ENCODE results near the gene TACR1.

The TACR1 gene

GRCh38 chr2:75133621-75134570 lies 65.4 kb downstream of the TACR1 start:
- Histone ChIP-seq H3K9me3 (ENCODE audit: control insufficient read depth in 2 of 2, low read length in 2 of 2) (no peaks in the 10 kb centered on the region), H3K27me3 (ENCODE audit: control insufficient read depth in 2 of 2, insufficient read depth in 2 of 2, low read length in 2 of 2) (no peaks in the 10 kb centered on the region), H3K4me1 (ENCODE audit: control insufficient read depth in 2 of 2, insufficient read depth in 2 of 2, low read length in 2 of 2) (no peaks in the 10 kb centered on the region), H3K36me3 (ENCODE audit: control insufficient read depth in 2 of 2, insufficient read depth in 2 of 2, low read length in 2 of 2) (no peaks in the 10 kb centered on the region), H3K4me3 (ENCODE audit: low read length in 2 of 2) (no peak overlapping the region), H3K9ac (ENCODE audit: low read depth in 1 of 2, low read length in 2 of 2) (no peak overlapping the region), H3K27ac (ENCODE audit: low read depth in 2 of 2, low read length in 2 of 2) (no peak overlapping the region)

GRCh38 chr2:75130171-75130570 lies 69.1 kb downstream of the TACR1 start:
- H3K27me3 ChIP-seq (ENCODE audit: control insufficient read depth in 2 of 2, insufficient read depth in 2 of 2, low read length in 2 of 2), result no peaks in the 10 kb centered on the region
- no peak overlapping the region for H3K9ac ChIP-seq (ENCODE audit: low read depth in 1 of 2, low read length in 2 of 2)
- no peaks in the 10 kb centered on the region for H3K9me3 ChIP-seq (ENCODE audit: control insufficient read depth in 2 of 2, low read length in 2 of 2)

GRCh38 chr2:75123876-75124275 lies 75.4 kb downstream of the TACR1 start:
- Histone ChIP-seq H3K36me3 (ENCODE audit: control insufficient read depth in 2 of 2, insufficient read depth in 2 of 2, low read length in 2 of 2) (no peaks in the 10 kb centered on the region), H3K9me3 (ENCODE audit: control insufficient read depth in 2 of 2, low read length in 2 of 2) (no peaks in the 10 kb centered on the region), H3K27me3 (ENCODE audit: control insufficient read depth in 2 of 2, insufficient read depth in 2 of 2, low read length in 2 of 2) (no peaks in the 10 kb centered on the region), H3K4me3 (ENCODE audit: low read length in 2 of 2) (no peak overlapping the region), H3K9ac (ENCODE audit: low read depth in 1 of 2, low read length in 2 of 2) (no peak overlapping the region), H3K27ac (ENCODE audit: low read depth in 2 of 2, low read length in 2 of 2) (no peak overlapping the region), H3K4me1 (ENCODE audit: control insufficient read depth in 2 of 2, insufficient read depth in 2 of 2, low read length in 2 of 2) (no peaks in the 10 kb centered on the region)

More at GRCh38 chr2:75130171-75130570, 69.1 kb downstream of the TACR1 start:
- H3K4me1 ChIP-seq (ENCODE audit: control insufficient read depth in 2 of 2, insufficient read depth in 2 of 2, low read length in 2 of 2), result no peaks in the 10 kb centered on the region
- no peak overlapping the region for H3K27ac ChIP-seq (ENCODE audit: low read depth in 2 of 2, low read length in 2 of 2)
- no peaks in the 10 kb centered on the region for H3K36me3 ChIP-seq (ENCODE audit: control insufficient read depth in 2 of 2, insufficient read depth in 2 of 2, low read length in 2 of 2)
- no peak overlapping the region for H3K4me3 ChIP-seq (ENCODE audit: low read length in 2 of 2)

- H3K9me3 ChIP-seq (ENCODE audit: control insufficient read depth in 2 of 2, low read length in 2 of 2), result no peaks in the 10 kb centered on the region
- H3K4me1 ChIP-seq (ENCODE audit: control insufficient read depth in 2 of 2, insufficient read depth in 2 of 2, low read length in 2 of 2), result no peaks in the 10 kb centered on the region
Observed at GRCh38 chr2:75113231-75113869, 86.0 kb downstream of the TACR1 start.

GRCh38 chr2:75108937-75109482 lies 90.3 kb downstream of the TACR1 start:
- H3K9me3 ChIP-seq (ENCODE audit: control insufficient read depth in 2 of 2, low read length in 2 of 2), result no peaks in the 10 kb centered on the region
- H3K36me3 ChIP-seq (ENCODE audit: control insufficient read depth in 2 of 2, insufficient read depth in 2 of 2, low read length in 2 of 2), result no peaks in the 10 kb centered on the region
- no peaks in the 10 kb centered on the region for H3K4me1 ChIP-seq (ENCODE audit: control insufficient read depth in 2 of 2, insufficient read depth in 2 of 2, low read length in 2 of 2)
- H3K27ac ChIP-seq (ENCODE audit: low read depth in 2 of 2, low read length in 2 of 2), result no peak overlapping the region
- H3K27me3 ChIP-seq (ENCODE audit: control insufficient read depth in 2 of 2, insufficient read depth in 2 of 2, low read length in 2 of 2), result no peaks in the 10 kb centered on the region
- no peak overlapping the region for H3K9ac ChIP-seq (ENCODE audit: low read depth in 1 of 2, low read length in 2 of 2)
- H3K4me3 ChIP-seq (ENCODE audit: low read length in 2 of 2), result no peak overlapping the region

More at GRCh38 chr2:75113231-75113869, 86.0 kb downstream of the TACR1 start:
- Histone ChIP-seq H3K36me3 (ENCODE audit: control insufficient read depth in 2 of 2, insufficient read depth in 2 of 2, low read length in 2 of 2) (no peaks in the 10 kb centered on the region), H3K27ac (ENCODE audit: low read depth in 2 of 2, low read length in 2 of 2) (no peak overlapping the region), H3K27me3 (ENCODE audit: control insufficient read depth in 2 of 2, insufficient read depth in 2 of 2, low read length in 2 of 2) (no peaks in the 10 kb centered on the region), H3K4me3 (ENCODE audit: low read length in 2 of 2) (no peak overlapping the region), H3K9ac (ENCODE audit: low read depth in 1 of 2, low read length in 2 of 2) (no peak overlapping the region)

GRCh38 chr2:75102011-75102410 lies 97.3 kb downstream of the TACR1 start:
- H3K4me3 ChIP-seq (ENCODE audit: low read length in 2 of 2), result no peak overlapping the region
- H3K27ac ChIP-seq (ENCODE audit: low read depth in 2 of 2, low read length in 2 of 2), result no peak overlapping the region
- H3K4me1 ChIP-seq (ENCODE audit: control insufficient read depth in 2 of 2, insufficient read depth in 2 of 2, low read length in 2 of 2), result no peaks in the 10 kb centered on the region
- H3K9ac ChIP-seq (ENCODE audit: low read depth in 1 of 2, low read length in 2 of 2), result no peak overlapping the region
- no peaks in the 10 kb centered on the region for H3K9me3 ChIP-seq (ENCODE audit: control insufficient read depth in 2 of 2, low read length in 2 of 2)
- no peaks in the 10 kb centered on the region for H3K36me3 ChIP-seq (ENCODE audit: control insufficient read depth in 2 of 2, insufficient read depth in 2 of 2, low read length in 2 of 2)
- no peaks in the 10 kb centered on the region for H3K27me3 ChIP-seq (ENCODE audit: control insufficient read depth in 2 of 2, insufficient read depth in 2 of 2, low read length in 2 of 2)

- Histone ChIP-seq H3K4me1 (ENCODE audit: control insufficient read depth in 2 of 2, insufficient read depth in 2 of 2, low read length in 2 of 2) (no peaks in the 10 kb centered on the region), H3K9me3 (ENCODE audit: control insufficient read depth in 2 of 2, low read length in 2 of 2) (no peaks in the 10 kb centered on the region), H3K27me3 (ENCODE audit: control insufficient read depth in 2 of 2, insufficient read depth in 2 of 2, low read length in 2 of 2) (no peaks in the 10 kb centered on the region), H3K27ac (ENCODE audit: low read depth in 2 of 2, low read length in 2 of 2) (no peak overlapping the region), H3K36me3 (ENCODE audit: control insufficient read depth in 2 of 2, insufficient read depth in 2 of 2, low read length in 2 of 2) (no peaks in the 10 kb centered on the region), H3K4me3 (ENCODE audit: low read length in 2 of 2) (no peak overlapping the region), H3K9ac (ENCODE audit: low read depth in 1 of 2, low read length in 2 of 2) (no peak overlapping the region)
Observed at GRCh38 chr2:75100801-75101151, 98.5 kb downstream of the TACR1 start.

- Histone ChIP-seq H3K9ac (ENCODE audit: low read depth in 1 of 2, low read length in 2 of 2) (no peak overlapping the region), H3K9me3 (ENCODE audit: control insufficient read depth in 2 of 2, low read length in 2 of 2) (no peaks in the 10 kb centered on the region), H3K27ac (ENCODE audit: low read depth in 2 of 2, low read length in 2 of 2) (no peak overlapping the region), H3K27me3 (ENCODE audit: control insufficient read depth in 2 of 2, insufficient read depth in 2 of 2, low read length in 2 of 2) (no peaks in the 10 kb centered on the region), H3K4me1 (ENCODE audit: control insufficient read depth in 2 of 2, insufficient read depth in 2 of 2, low read length in 2 of 2) (no peaks in the 10 kb centered on the region), H3K4me3 (ENCODE audit: low read length in 2 of 2) (no peak overlapping the region), H3K36me3 (ENCODE audit: control insufficient read depth in 2 of 2, insufficient read depth in 2 of 2, low read length in 2 of 2) (no peaks in the 10 kb centered on the region)
Observed at GRCh38 chr2:75100011-75100800, 99.1 kb downstream of the TACR1 start.

GRCh38 chr2:75099521-75099922 lies 99.8 kb downstream of the TACR1 start:
- Histone ChIP-seq H3K9ac (ENCODE audit: low read depth in 1 of 2, low read length in 2 of 2) (no peak overlapping the region), H3K27ac (ENCODE audit: low read depth in 2 of 2, low read length in 2 of 2) (no peak overlapping the region), H3K9me3 (ENCODE audit: control insufficient read depth in 2 of 2, low read length in 2 of 2) (no peaks in the 10 kb centered on the region), H3K36me3 (ENCODE audit: control insufficient read depth in 2 of 2, insufficient read depth in 2 of 2, low read length in 2 of 2) (no peaks in the 10 kb centered on the region), H3K4me3 (ENCODE audit: low read length in 2 of 2) (no peak overlapping the region), H3K4me1 (ENCODE audit: control insufficient read depth in 2 of 2, insufficient read depth in 2 of 2, low read length in 2 of 2) (no peaks in the 10 kb centered on the region), H3K27me3 (ENCODE audit: control insufficient read depth in 2 of 2, insufficient read depth in 2 of 2, low read length in 2 of 2) (no peaks in the 10 kb centered on the region)
